Fibroblast of skin of scalp (primary cell): ENCODE measurements around the gene VPS16.

ENCODE experiments used
- DNase-seq: peaks from one replicate; pipeline ENCODE4 v3.0.0-alpha.2; 2013

VPS16 gene

DNA sequence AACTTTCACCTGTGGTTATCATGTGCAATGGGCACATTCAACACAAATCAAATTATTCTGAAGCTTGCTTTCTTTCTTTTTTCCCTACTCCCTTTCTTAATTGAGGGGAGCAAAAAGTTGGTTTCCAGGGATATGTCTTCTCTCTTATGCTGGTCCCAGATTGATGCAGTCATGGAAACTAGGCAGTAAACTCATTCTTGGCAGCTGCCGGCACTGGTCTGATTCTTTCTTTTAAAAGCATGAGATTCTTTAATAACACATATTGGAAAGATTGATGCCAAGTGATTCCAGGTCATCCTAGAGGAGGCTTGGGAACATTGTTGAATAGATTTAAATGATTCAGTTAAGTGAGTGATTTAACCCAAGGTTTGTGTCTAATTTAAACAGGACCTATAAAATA, 61.7 kb downstream of the VPS16 start:
- no peak for DNase-seq

DNA sequence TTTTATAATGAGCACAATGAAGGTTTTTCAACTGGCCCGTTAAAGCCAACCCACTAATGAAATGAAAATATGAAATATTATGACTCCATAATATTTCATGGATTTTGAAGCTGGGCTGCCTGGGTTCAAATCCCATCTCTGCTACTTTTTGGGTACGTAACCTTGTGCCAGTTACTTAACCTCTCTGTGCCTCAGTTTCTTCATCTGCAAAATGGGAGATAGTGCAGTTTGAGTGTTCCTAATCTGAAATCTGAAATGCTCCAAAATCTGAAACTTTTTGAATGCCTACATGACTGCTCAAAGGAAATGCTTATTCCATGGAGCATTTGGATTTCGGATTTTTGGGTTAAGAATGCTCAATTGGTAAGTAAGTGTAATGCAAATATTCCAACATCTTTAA, 62.3 kb downstream of the VPS16 start:
- DNase-seq = no peak

DNA sequence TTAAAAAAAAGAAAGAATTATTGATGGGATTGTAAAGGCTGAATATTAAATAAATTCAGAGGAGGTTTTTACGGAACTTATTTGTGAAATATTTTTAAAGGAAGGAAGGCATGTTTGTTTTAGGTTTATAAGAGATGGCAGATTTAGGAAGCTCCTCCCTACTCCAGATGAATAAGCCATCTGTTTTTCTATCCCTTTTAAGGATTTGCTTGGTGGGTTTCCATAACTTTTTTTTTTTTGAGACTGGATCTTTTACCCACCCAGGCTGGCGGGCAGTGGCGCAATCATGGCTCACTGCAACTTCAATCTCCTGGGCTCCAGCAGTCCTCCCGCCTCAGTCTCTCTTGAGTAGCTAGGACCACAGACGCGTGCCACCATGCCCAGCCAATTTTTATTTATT, 63.1 kb downstream of the VPS16 start:
- DNase-seq = no peak

DNA sequence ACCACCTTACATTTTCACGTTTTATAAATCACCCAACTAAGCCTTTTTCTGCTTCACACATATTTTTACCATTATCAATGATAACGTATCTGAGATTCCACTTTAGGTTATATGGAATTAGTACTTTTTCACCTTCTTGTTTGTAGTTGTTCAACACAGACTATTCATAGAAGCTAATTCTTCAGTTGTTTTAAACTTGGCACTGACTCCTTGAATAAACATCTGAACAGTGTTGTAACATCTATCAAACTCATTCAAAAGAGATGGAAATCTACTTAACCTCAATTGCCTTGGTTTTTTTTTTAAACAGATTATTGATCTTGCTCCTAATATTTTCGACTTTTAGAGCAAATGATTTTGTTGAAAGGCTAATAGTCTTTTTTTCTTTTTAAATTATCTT, 67.0 kb downstream of the VPS16 start:
- no peak for DNase-seq

DNA sequence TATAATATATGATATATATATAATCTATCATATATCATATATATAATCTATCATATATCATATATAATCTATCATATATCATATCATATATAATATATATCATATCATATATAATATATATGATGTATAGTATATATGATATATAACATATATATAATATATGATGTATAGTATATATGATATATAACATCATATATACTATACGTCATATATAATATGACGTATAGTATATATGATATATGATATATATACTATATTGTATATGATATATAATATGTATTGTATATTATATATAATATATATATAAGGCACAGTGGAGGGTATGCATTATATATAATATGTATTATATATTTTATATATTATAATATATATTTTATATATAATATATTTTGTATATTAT, 69.4 kb downstream of the VPS16 start:
- no peak for DNase-seq

DNA sequence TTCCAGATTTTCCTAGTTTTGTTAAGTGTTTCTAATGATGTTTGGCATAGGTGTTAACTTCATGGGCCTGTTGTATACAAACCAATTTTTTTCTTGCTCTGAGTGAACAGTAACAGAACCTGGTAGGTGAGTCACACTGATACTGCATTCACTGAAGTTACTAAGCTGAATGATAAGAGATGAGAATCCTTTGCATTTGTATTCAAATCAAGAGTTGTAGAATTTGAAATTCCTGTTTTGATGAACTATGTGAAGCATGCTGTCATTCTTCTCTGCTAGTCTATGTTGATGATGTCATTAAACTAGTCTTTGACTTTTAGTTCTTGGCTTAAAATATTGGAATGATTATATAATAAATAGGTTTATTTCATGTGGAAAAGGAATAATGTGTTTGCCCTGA, 70.7 kb downstream of the VPS16 start:
- DNase-seq = no peak

DNA sequence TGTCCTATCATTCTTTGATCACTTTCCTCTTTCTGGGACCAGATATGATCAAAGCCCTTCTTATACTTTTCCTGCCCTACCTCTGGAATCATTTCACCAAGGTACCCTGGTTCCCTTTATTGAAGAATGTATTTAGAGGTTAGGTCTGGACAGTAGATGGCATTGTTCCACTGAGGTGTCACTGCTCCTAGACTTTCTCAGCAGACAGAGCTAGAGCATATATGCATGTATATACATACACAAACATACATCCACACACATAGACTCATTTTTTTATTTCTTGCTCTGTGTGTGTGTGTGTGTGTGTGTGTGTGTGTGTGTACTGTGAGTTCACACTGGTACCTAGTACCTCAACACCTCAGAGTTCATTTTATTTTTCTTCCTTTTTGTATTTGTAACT, 73.6 kb downstream of the VPS16 start:
- DNase-seq = peak; percentile 6
